BE2C (cell line): Measurements from ENCODE around the gene KCNJ6.

Experiments
- DNase-seq: peaks from one replicate; pipeline ENCODE4 v3.0.0-alpha.2; 2020
- H3K27me3 ChIP-seq: fragments of 250-450 bp; sonication (Bioruptor Pico); 2 replicates; pipeline ENCODE4 v1.5.1; 2020; ENCODE audit warnings: mild to moderate bottlenecking
- H3K36me3 ChIP-seq: fragments of 250-450 bp; sonication (Bioruptor Pico); 2 replicates; pipeline ENCODE4 v1.5.1; 2020; ENCODE audit warnings: mild to moderate bottlenecking
- H3K4me1 ChIP-seq: fragments of 250-450 bp; sonication (Bioruptor Pico); 2 replicates; pipeline ENCODE4 v1.5.1; 2020
- H3K4me3 ChIP-seq: 2 replicates; pipeline ENCODE4 v1.5.1; 2011; ENCODE audit warnings: low read depth, low read length
- H3K9me3 ChIP-seq: fragments of 250-450 bp; sonication (Bioruptor Pico); 2 replicates; pipeline ENCODE4 v1.5.1; 2020
- CTCF ChIP-seq: IDR thresholded peaks from 2 replicates; pipeline ENCODE4 v1.5.1; 2012; ENCODE audit warnings: mild to moderate bottlenecking, low read depth, low read length

Gene KCNJ6

DNA sequence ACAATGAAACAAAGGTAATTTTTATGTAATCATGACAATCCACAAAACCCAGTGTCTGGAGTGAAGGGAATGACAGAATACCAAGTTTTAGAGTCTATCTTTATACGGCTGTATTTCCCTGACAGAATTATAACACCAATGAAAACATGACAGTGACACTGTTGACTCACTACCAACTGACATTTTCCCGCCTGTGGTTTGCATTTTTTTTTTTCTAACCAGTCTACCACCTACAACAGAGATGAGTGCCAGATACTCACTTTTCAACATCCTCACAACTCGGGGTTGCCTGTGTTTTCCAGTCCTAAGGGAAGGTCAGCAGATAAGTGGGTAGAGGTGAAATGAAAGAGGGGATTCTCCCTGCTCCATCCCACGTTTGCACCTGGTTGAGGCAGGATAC lies 118.9 kb downstream of the KCNJ6 start:
- peaks cover 4% of the 10 kb centered on the region; the same call in 1 of the 2 replicates for H3K27me3 ChIP-seq
- DNase-seq = no peak
- H3K4me1 ChIP-seq = no peaks in the 10 kb centered on the region
- no peaks in the 10 kb centered on the region for H3K36me3 ChIP-seq
- TF ChIP-seq CTCF = no peak
- no peaks in the 10 kb centered on the region for H3K9me3 ChIP-seq
- H3K4me3 ChIP-seq = no peak overlapping the region

GRCh38 chr21:37796011-37796410 lies 120.2 kb downstream of the KCNJ6 start:
- H3K9me3 ChIP-seq = no peaks in the 10 kb centered on the region
- TF ChIP-seq CTCF = no peak
- no peaks in the 10 kb centered on the region for H3K36me3 ChIP-seq
- DNase-seq = no peak
- H3K4me3 ChIP-seq = no peak overlapping the region
- H3K4me1 ChIP-seq = no peaks in the 10 kb centered on the region
- H3K27me3 ChIP-seq = peaks cover 9% of the 10 kb centered on the region; the same call in 1 of the 2 replicates

DNA sequence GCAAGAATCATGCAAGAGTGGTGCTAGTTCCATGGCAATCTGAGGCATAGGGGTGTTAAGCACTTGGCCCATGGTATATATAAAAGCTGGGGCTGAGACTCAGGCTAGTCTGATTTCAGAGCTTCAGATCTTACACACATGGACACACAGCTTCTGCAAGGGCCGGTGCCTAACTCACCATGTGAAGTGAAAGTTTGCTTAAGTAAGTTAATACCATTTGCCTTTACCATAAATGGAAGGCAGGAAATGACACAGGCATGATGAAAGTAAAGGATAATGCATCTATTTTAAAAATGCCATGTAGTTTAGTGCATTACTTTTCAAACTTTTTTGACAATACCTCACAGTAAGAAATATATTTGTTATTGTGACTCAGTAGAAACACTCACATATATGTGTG lies 122.6 kb downstream of the KCNJ6 start:
- peaks cover 6% of the 10 kb centered on the region; the same call in 1 of the 2 replicates for H3K27me3 ChIP-seq
- no peak for TF ChIP-seq CTCF
- no peak overlapping the region for H3K4me3 ChIP-seq
- H3K4me1 ChIP-seq = no peaks in the 10 kb centered on the region
- no peaks in the 10 kb centered on the region for H3K36me3 ChIP-seq
- no peaks in the 10 kb centered on the region for H3K9me3 ChIP-seq
- DNase-seq = no peak

- no peak for DNase-seq
- Histone ChIP-seq H3K4me1 (no peaks in the 10 kb centered on the region), H3K4me3 (no peak overlapping the region), H3K27me3 (peaks cover 6% of the 10 kb centered on the region; the same call in 1 of the 2 replicates), H3K9me3 (no peaks in the 10 kb centered on the region), H3K36me3 (no peaks in the 10 kb centered on the region)
- TF ChIP-seq CTCF = no peak
Measured at GRCh38 chr21:37792046-37792445, 124.2 kb downstream of the KCNJ6 start.

DNA sequence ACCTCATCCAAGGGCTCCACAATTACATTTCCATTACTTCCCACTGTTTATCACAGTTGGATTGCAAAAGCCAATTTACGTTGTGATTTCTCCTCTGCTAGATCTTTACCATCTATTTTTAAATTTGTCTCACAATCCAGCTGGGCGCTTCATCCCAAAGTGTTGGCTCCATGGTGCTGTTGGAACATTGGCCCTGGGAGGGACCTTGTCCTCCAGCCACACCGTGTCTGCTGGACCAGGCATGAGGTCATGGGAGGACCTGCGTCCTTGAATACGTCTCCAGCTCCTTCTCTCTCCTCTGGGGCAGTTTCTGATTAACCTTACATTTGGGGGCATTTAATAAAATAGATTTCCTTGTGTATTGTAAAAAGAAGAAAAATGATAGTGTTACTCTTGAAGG lies 125.4 kb downstream of the KCNJ6 start:
- Histone ChIP-seq H3K4me1 (no peaks in the 10 kb centered on the region), H3K36me3 (no peaks in the 10 kb centered on the region), H3K27me3 (peaks cover 6% of the 10 kb centered on the region; the same call in 1 of the 2 replicates), H3K9me3 (no peaks in the 10 kb centered on the region), H3K4me3 (no peak overlapping the region)
- DNase-seq = no peak
- no peak for TF ChIP-seq CTCF

DNA sequence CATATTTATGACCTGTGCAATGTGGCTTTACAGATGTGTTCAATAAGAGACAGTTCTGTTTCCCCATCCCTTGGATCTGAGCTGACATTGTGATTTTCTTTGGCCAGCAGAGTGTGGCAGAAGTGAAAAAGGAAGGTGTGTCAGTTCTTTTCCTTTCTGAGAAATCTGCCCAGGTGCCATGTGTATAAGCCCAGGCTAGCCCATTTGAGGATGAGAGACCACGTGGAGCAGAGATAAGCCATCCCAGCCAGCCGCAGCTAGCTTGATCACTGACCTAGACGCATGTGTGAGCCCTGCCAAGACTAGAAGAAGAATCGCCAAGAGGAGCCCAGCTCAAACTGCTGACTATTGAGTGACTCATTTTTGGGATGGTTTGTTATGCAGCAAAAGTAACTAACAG lies 127.8 kb downstream of the KCNJ6 start:
- Histone ChIP-seq H3K36me3 (no peaks in the 10 kb centered on the region), H3K4me1 (no peaks in the 10 kb centered on the region), H3K9me3 (no peaks in the 10 kb centered on the region), H3K27me3 (peaks cover 6% of the 10 kb centered on the region; the same call in 1 of the 2 replicates), H3K4me3 (no peak overlapping the region)
- TF ChIP-seq CTCF = no peak
- no peak for DNase-seq
